Body of pancreas (tissue), 4 donors: ENCODE results near the gene FNIP1.

Experiments used
- CTCF ChIP-seq, 7 experiments: fragments of 450-650 bp in 4 of 7; fragments of 200-600 bp in 3 of 7; sonication (generic) in 3 of 7; IDR thresholded peaks; one replicate each; pipeline ENCODE4 v1.5.1; 2016 to 2019; ENCODE audit warnings: antibody characterized with exemption in 7 of 7
- POLR2A ChIP-seq, 3 donors: fragments of 450-650 bp; IDR thresholded peaks; one replicate each; pipeline ENCODE4 v1.6.1; 2016; ENCODE audit warnings: antibody characterized with exemption in 3 of 3, mild to moderate bottlenecking in 2 of 3

- no peak for TF ChIP-seq CTCF (IDR thresholded peaks at IDR 0.05)
- no peak for TF ChIP-seq POLR2A (IDR thresholded peaks at IDR 0.05)
Observed at GRCh38 chr5:131607418-131607817, 189.4 kb downstream of the FNIP1 start.
